Trophoblast cell (in vitro differentiated cells and primary cell): ENCODE results near the gene DNAJB8.
A peak's percentile ranks its signal among the peaks of the same experiment; 100 is the strongest.

Experiments used
- DNase-seq, 2 donors: peaks; one replicate each; pipeline ENCODE4 v3.0.0-alpha.2; 2016
- H2AFZ ChIP-seq: 2 replicates; pipeline ENCODE4 v1.6.1; 2013; ENCODE audit warnings: low read length, moderate library complexity, mild to moderate bottlenecking; ENCODE audit not compliant: insufficient read depth, poor library complexity
- H2AK5ac ChIP-seq: 2 replicates; pipeline ENCODE4 v1.6.1; 2013; ENCODE audit warnings: mild to moderate bottlenecking, low read length
- H2BK120ac ChIP-seq: 2 replicates; pipeline ENCODE4 v1.6.1; 2013; ENCODE audit warnings: low read length, mild to moderate bottlenecking, moderate library complexity; ENCODE audit not compliant: insufficient read depth, poor library complexity
- H2BK12ac ChIP-seq: 2 replicates; pipeline ENCODE4 v1.6.1; 2013; ENCODE audit warnings: mild to moderate bottlenecking, low read length, moderate library complexity
- H2BK5ac ChIP-seq: 2 replicates; pipeline ENCODE4 v1.6.1; 2013; ENCODE audit warnings: low read length, low read depth, moderate library complexity, mild to moderate bottlenecking; ENCODE audit not compliant: poor library complexity
- H3K14ac ChIP-seq: 2 replicates; pipeline ENCODE4 v1.6.1; 2013; ENCODE audit warnings: mild to moderate bottlenecking, low read length
- H3K18ac ChIP-seq: 2 replicates; pipeline ENCODE4 v1.6.1; 2013; ENCODE audit warnings: mild to moderate bottlenecking, low read length
- H3K23ac ChIP-seq: 2 replicates; pipeline ENCODE4 v1.6.1; 2013; ENCODE audit warnings: low read length
- H3K27ac ChIP-seq: 2 replicates; pipeline ENCODE4 v1.5.1; 2013; ENCODE audit warnings: low read depth, mild to moderate bottlenecking, inconsistent platforms, low read length, moderate library complexity
- H3K27me3 ChIP-seq: 2 replicates; pipeline ENCODE4 v1.6.1; 2013; ENCODE audit warnings: inconsistent platforms, mild to moderate bottlenecking, low read length, moderate library complexity; ENCODE audit not compliant: insufficient read depth
- H3K36me3 ChIP-seq, 2 experiments: 1 replicate in 1 of 2; 2 replicates in 1 of 2; pipeline ENCODE4 v1.6.1; 2013; ENCODE audit warnings: low read length in 2 of 2, mild to moderate bottlenecking in 2 of 2, moderate library complexity in 1 of 2; ENCODE audit not compliant: insufficient read depth in 2 of 2, control insufficient read depth in 1 of 2
- H3K4ac ChIP-seq: 2 replicates; pipeline ENCODE4 v1.6.1; 2013; ENCODE audit warnings: low read depth, mild to moderate bottlenecking, low read length, moderate library complexity
- H3K4me1 ChIP-seq, 2 experiments: 1 replicate in 1 of 2; 2 replicates in 1 of 2; pipeline ENCODE4 v1.6.1; 2013; ENCODE audit warnings: low read length in 2 of 2, mild to moderate bottlenecking in 2 of 2, moderate library complexity in 1 of 2; ENCODE audit not compliant: insufficient read depth in 2 of 2, control insufficient read depth in 1 of 2
- H3K4me2 ChIP-seq: 2 replicates; pipeline ENCODE4 v1.6.1; 2013; ENCODE audit warnings: inconsistent platforms, mild to moderate bottlenecking, low read length, moderate library complexity
- H3K4me3 ChIP-seq: 2 replicates; pipeline ENCODE4 v1.5.1; 2013; ENCODE audit warnings: mild to moderate bottlenecking, low read depth, low read length, inconsistent platforms
- H3K79me1 ChIP-seq: one replicate; pipeline ENCODE4 v1.6.1; 2013; ENCODE audit warnings: low read length
- H3K79me2 ChIP-seq: 2 replicates; pipeline ENCODE4 v1.6.1; 2013; ENCODE audit warnings: low read length, mild to moderate bottlenecking; ENCODE audit not compliant: control insufficient read depth, insufficient read depth, poor library complexity
- H3K9ac ChIP-seq: 2 replicates; pipeline ENCODE4 v1.6.1; 2013; ENCODE audit warnings: mild to moderate bottlenecking, low read length
- H3K9me3 ChIP-seq: 2 replicates; pipeline ENCODE4 v1.6.1; 2013; ENCODE audit warnings: low read depth, mild to moderate bottlenecking, control low read depth, inconsistent platforms, low read length; ENCODE audit not compliant: insufficient read depth
- H4K12ac ChIP-seq: 2 replicates; pipeline ENCODE4 v1.6.1; 2013; ENCODE audit warnings: low read depth, mild to moderate bottlenecking, low read length, moderate library complexity
- H4K8ac ChIP-seq: 2 replicates; pipeline ENCODE4 v1.6.1; 2013; ENCODE audit warnings: low read depth, mild to moderate bottlenecking, low read length, moderate library complexity
- H4K91ac ChIP-seq: one replicate; pipeline ENCODE4 v1.6.1; 2013; ENCODE audit warnings: low read depth, mild to moderate bottlenecking, low read length, moderate library complexity
- WGBS: extraction: QIAGEN DNeasy Blood & Tissue Kit; methylation state at CpG from one replicate; pipeline ENCODE4 v1.1.7; 2013; ENCODE audit warnings: missing lambda C conversion rate; ENCODE audit not compliant: insufficient read length, insufficient coverage; ENCODE audit errors: extremely low coverage; 5-methylcytosine and 5-hydroxymethylcytosine counted together

Gene DNAJB8

DNA sequence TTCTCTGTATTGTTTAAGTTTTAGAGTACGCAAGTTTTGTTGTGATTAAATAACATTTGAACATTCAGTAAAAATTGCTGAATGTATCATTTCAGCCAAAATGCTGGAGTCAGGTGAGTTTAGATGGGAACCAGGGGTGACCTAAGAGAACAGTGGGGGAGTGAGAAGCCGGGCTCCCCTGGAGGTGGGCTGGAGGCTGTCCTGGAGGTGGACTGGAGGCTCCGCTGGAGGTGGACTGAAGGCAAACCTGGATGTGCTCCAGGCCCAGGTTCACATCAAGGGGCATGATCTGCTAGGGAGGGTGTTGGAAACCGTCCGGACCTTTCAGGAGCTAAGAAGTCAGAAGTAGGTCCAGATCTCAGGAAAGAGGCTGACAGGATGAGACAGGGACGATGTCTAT, 23.7 kb downstream of the DNAJB8 start:
- Histone ChIP-seq H3K14ac (peak overlapping the region; percentile 41), H3K27me3 (no peaks in the 10 kb centered on the region), H3K4ac (no peak overlapping the region), H4K8ac (no peak overlapping the region), H3K36me3 (no peaks in the 10 kb centered on the region), H2BK120ac (peak overlapping the region; percentile 34), H3K18ac (no peak overlapping the region), H3K79me2 (no peaks in the 10 kb centered on the region), H3K9me3 (peaks cover 7% of the 10 kb centered on the region), H2BK5ac (no peak overlapping the region), H2AFZ (no peak overlapping the region), H4K12ac (no peak overlapping the region), H3K4me3 (no peak overlapping the region), H3K4me2 (no peak overlapping the region), H3K27ac (no peak overlapping the region), H3K4me1 (peaks cover 0 to 8% of the 10 kb centered on the region in 2 experiments), H2BK12ac (peak overlapping the region; percentile 53), H3K23ac (no peak overlapping the region), H4K91ac (peak overlapping the region; percentile 51), H3K79me1 (peaks cover 8% of the 10 kb centered on the region), H3K9ac (no peak overlapping the region), H2AK5ac (peak overlapping the region; percentile 26)
- DNase-seq = no peak
- 100% methylated on average over 1 of the region's 6 CpGs for WGBS

DNA sequence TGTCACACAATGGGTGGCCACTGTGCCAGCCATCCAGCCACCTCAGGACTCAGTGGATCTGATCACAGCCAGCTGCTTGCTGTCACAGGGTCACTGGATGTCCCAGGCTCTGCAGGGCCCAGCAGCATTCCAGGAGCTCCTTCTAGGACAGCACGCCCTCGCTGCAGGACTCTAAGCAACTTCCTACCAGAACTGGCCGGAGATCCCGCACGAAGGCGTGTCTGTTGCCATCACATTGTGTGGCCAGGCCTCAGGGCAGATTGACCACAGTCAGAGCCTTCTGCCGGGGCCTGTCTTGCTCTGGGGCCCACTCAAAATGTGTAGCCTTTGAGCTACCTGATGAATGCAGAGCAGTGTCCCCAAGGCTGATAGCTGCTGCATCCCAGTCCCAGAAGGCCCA, 24.6 kb downstream of the DNAJB8 start:
- H3K79me2 ChIP-seq = no peaks in the 10 kb centered on the region
- H3K4me1 ChIP-seq = peaks cover 0 to 8% of the 10 kb centered on the region in 2 experiments
- no peak overlapping the region for H3K4ac ChIP-seq
- no peak overlapping the region for H3K23ac ChIP-seq
- peak overlapping the region; percentile 33 for H4K8ac ChIP-seq
- H3K9ac ChIP-seq = no peak overlapping the region
- no peak overlapping the region for H4K12ac ChIP-seq
- H3K18ac ChIP-seq = peak overlapping the region; percentile 16
- H2AK5ac ChIP-seq = no peak overlapping the region
- peak overlapping the region; percentile 86 for H4K91ac ChIP-seq
- no peak overlapping the region for H3K4me3 ChIP-seq
- no peak overlapping the region for H2BK12ac ChIP-seq
- peaks cover 8% of the 10 kb centered on the region for H3K79me1 ChIP-seq
- H3K27me3 ChIP-seq = no peaks in the 10 kb centered on the region
- H2AFZ ChIP-seq = no peak overlapping the region
- peak; percentile 97 to 98 for DNase-seq
- H3K36me3 ChIP-seq = no peaks in the 10 kb centered on the region
- peak overlapping the region; percentile 73 for H3K27ac ChIP-seq
- peaks cover 7% of the 10 kb centered on the region for H3K9me3 ChIP-seq
- no CpG with 5 or more reads among the region's 7 CpGs for WGBS
- H2BK5ac ChIP-seq = peak overlapping the region; percentile 32
- no peak overlapping the region for H3K4me2 ChIP-seq
- H3K14ac ChIP-seq = peak overlapping the region; percentile 78
- peak overlapping the region; percentile 67 for H2BK120ac ChIP-seq

DNA sequence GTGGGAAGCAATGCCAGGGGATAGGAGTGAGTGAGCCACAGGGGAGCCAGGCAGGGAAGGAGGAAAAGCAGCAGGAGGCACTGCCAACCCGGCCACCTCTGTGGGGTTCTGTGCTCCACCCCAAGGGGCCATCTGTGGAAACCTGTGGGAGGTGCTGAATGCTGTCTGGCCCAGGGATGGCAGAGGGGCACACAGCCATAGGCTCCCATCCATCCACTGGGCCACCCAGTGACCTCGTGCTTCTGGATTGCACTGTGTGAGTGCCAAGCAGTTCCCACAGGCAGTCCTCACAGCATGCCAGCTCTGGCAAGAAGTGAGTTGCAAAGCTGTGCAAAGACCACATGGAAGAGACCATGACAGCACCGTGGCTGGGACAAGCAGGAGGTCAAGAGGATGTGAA, 27.5 kb downstream of the DNAJB8 start:
- Histone ChIP-seq H3K23ac (no peak overlapping the region), H3K27me3 (no peaks in the 10 kb centered on the region), H3K18ac (no peak overlapping the region), H3K4me1 (peaks cover 16 to 26% of the 10 kb centered on the region in 2 experiments), H3K4ac (no peak overlapping the region), H2BK12ac (peak overlapping the region; percentile 19), H2BK120ac (peak overlapping the region; percentile 33), H3K36me3 (no peaks in the 10 kb centered on the region), H3K27ac (no peak overlapping the region), H3K79me1 (peaks cover 24% of the 10 kb centered on the region), H3K14ac (no peak overlapping the region), H3K4me3 (no peak overlapping the region), H3K9me3 (no peaks in the 10 kb centered on the region), H2BK5ac (no peak overlapping the region), H4K8ac (no peak overlapping the region), H2AK5ac (peak overlapping the region; percentile 25), H3K4me2 (no peak overlapping the region), H2AFZ (no peak overlapping the region), H4K91ac (no peak overlapping the region), H4K12ac (no peak overlapping the region), H3K9ac (no peak overlapping the region), H3K79me2 (peaks cover 6% of the 10 kb centered on the region)
- WGBS = no CpG with 5 or more reads among the region's 3 CpGs
- no peak for DNase-seq

GRCh38 chr3:128438488-128439072, 28.1 kb downstream of the DNAJB8 start:
- Histone ChIP-seq H3K18ac (no peak overlapping the region), H2BK5ac (no peak overlapping the region), H4K91ac (peak overlapping the region; percentile 2), H3K36me3 (no peaks in the 10 kb centered on the region), H3K4me2 (no peak overlapping the region), H3K4me1 (peaks cover 21 to 31% of the 10 kb centered on the region in 2 experiments), H3K27ac (no peak overlapping the region), H4K12ac (no peak overlapping the region), H3K9me3 (no peaks in the 10 kb centered on the region), H4K8ac (no peak overlapping the region), H2AFZ (no peak overlapping the region), H3K4me3 (no peak overlapping the region), H3K27me3 (no peaks in the 10 kb centered on the region), H3K9ac (no peak overlapping the region), H2BK120ac (no peak overlapping the region), H2BK12ac (peak overlapping the region; percentile 17), H3K79me1 (peaks cover 26% of the 10 kb centered on the region), H3K4ac (no peak overlapping the region), H2AK5ac (no peak overlapping the region), H3K79me2 (peaks cover 6% of the 10 kb centered on the region), H3K23ac (no peak overlapping the region), H3K14ac (no peak overlapping the region)
- no CpG with 5 or more reads among the region's 6 CpGs for WGBS
- no peak for DNase-seq
